Measurements from ENCODE around the gene ITGA11.
A peak's percentile ranks its signal among the peaks of the same experiment; 100 is the strongest.

Gene ITGA11

DNA sequence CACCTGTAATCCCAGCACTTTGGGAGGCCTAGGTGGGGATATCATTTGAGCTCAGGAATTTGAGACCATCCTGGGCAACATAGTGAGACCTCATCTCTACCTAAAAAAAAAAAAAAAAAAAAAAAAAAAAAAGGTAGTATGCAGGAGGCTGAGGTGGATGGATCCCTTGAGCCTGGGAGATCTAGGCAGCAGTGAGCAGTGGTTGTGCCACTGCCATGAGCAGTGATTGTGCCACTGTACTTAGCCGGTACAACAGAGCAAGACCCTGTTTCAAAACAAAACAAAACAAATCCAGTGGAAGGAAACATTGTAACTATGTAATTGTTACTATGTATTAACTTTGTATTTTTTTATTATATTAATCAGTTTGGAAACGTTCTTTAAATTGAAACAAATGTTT lies 148.6 kb downstream of the ITGA11 start:
- Histone ChIP-seq H3K27me3 (ENCODE audit: insufficient read depth, poor library complexity, severe bottlenecking) (no peaks in the 10 kb centered on the region), H3K4me3 (replicated peaks; ENCODE audit: insufficient read depth, low read length) (no peak overlapping the region), H3K27ac (replicated peaks) (no peak overlapping the region)
- no peak for DNase-seq (ENCODE audit: low read depth in 1 of 2, low spot score in 1 of 2)
- TF ChIP-seq, protein P1, sequence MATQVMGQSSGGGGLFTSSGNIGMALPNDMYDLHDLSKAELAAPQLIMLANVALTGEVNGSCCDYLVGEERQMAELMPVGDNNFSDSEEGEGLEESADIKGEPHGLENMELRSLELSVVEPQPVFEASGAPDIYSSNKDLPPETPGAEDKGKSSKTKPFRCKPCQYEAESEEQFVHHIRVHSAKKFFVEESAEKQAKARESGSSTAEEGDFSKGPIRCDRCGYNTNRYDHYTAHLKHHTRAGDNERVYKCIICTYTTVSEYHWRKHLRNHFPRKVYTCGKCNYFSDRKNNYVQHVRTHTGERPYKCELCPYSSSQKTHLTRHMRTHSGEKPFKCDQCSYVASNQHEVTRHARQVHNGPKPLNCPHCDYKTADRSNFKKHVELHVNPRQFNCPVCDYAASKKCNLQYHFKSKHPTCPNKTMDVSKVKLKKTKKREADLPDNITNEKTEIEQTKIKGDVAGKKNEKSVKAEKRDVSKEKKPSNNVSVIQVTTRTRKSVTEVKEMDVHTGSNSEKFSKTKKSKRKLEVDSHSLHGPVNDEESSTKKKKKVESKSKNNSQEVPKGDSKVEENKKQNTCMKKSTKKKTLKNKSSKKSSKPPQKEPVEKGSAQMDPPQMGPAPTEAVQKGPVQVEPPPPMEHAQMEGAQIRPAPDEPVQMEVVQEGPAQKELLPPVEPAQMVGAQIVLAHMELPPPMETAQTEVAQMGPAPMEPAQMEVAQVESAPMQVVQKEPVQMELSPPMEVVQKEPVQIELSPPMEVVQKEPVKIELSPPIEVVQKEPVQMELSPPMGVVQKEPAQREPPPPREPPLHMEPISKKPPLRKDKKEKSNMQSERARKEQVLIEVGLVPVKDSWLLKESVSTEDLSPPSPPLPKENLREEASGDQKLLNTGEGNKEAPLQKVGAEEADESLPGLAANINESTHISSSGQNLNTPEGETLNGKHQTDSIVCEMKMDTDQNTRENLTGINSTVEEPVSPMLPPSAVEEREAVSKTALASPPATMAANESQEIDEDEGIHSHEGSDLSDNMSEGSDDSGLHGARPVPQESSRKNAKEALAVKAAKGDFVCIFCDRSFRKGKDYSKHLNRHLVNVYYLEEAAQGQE (IDR thresholded peaks at IDR 0.05; ENCODE audit: insufficient replicate concordance, low read depth) = no peak
- TF ChIP-seq POLR2AphosphoS5 (IDR thresholded peaks at IDR 0.05; ENCODE audit: low read depth) = no peak
- no peak for TF ChIP-seq SPI1 (IDR thresholded peaks at IDR 0.05; ENCODE audit: borderline replicate concordance, low read depth)
- TF ChIP-seq, protein P2, sequence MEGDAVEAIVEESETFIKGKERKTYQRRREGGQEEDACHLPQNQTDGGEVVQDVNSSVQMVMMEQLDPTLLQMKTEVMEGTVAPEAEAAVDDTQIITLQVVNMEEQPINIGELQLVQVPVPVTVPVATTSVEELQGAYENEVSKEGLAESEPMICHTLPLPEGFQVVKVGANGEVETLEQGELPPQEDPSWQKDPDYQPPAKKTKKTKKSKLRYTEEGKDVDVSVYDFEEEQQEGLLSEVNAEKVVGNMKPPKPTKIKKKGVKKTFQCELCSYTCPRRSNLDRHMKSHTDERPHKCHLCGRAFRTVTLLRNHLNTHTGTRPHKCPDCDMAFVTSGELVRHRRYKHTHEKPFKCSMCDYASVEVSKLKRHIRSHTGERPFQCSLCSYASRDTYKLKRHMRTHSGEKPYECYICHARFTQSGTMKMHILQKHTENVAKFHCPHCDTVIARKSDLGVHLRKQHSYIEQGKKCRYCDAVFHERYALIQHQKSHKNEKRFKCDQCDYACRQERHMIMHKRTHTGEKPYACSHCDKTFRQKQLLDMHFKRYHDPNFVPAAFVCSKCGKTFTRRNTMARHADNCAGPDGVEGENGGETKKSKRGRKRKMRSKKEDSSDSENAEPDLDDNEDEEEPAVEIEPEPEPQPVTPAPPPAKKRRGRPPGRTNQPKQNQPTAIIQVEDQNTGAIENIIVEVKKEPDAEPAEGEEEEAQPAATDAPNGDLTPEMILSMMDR (IDR thresholded peaks at IDR 0.05; ENCODE audit: insufficient read depth, low read length) = no peak
- TF ChIP-seq GABPA (IDR thresholded peaks at IDR 0.05; ENCODE audit: low read depth) = no peak

DNA sequence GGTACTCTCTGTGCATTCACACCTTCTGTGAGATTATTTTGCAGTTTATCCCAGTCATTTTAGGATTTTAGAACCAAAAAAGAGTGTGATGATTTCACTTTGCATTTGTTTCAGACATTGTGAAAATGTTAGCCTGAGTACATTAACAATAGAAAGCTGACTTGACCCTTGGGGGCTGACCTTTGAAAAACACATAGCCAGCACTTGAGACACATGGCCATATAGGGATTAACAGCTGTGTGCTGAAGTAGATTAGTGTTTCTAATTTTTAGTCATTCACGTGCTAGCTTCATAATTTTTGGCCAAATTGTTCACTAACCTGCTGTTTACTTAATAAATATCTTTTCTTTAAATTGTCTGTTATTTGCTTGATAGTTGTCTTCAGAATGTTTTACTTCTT lies 151.0 kb downstream of the ITGA11 start:
- Histone ChIP-seq H3K27me3 (ENCODE audit: insufficient read depth, poor library complexity, severe bottlenecking) (no peaks in the 10 kb centered on the region), H3K27ac (replicated peaks) (peak overlapping the region; percentile 68), H3K4me3 (replicated peaks; ENCODE audit: insufficient read depth, low read length) (peak overlapping the region; percentile 97)
- TF ChIP-seq SPI1 (IDR thresholded peaks at IDR 0.05; ENCODE audit: borderline replicate concordance, low read depth) = no peak
- TF ChIP-seq, protein P1 (IDR thresholded peaks at IDR 0.05; ENCODE audit: insufficient replicate concordance, low read depth) = no peak
- TF ChIP-seq, protein P2 (IDR thresholded peaks at IDR 0.05; ENCODE audit: insufficient read depth, low read length) = no peak
- TF ChIP-seq GABPA (IDR thresholded peaks at IDR 0.05; ENCODE audit: low read depth) = no peak
- TF ChIP-seq POLR2AphosphoS5 (IDR thresholded peaks at IDR 0.05; ENCODE audit: low read depth) = no peak
- no peak for DNase-seq (ENCODE audit: low read depth in 1 of 2, low spot score in 1 of 2)

DNA sequence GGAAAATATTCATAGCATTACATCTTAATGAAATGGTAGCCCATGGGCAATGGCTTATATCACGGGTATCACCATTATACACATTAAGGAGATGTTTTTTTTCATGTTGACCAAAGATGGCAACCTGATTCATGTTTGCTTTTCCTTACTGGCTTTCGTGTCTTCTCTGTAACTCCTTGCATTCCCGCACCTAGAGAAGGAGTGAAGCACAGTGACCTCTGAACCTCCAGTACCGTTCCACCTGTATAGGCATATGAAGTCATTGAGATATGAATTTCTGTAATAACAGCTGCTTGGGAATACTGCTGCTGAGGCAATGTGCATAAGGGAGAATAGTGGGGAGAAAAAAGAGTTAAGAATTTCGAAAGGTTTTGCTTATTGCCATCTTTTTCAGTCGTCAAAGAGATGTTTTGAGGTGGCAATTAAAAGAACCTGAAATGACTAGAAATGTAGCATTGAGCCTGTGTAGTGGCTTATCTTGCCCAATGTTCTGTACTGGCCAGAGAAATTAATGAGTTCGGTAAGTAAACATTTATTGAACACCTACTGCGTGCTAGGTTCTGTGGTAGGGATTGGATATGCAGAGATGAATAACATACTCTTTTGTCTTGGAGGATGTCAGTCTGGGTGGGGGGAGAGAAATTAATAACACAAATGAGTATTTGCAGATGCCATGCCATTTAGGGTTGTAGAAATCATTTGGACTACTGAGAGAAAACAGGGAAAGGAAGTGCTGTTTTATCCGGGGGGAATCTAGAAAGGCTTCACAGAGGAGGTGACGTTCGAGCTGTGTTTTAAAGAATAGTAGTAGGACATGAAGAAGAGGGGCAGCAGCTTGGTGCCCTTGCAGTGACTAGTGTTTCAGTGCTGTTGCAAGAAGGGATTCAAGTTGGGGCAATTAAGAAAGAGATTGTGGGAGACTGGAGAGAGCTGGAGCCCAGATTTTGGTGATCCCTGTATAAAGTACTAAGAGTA lies 151.9 kb downstream of the ITGA11 start:
- Histone ChIP-seq H3K27me3 (ENCODE audit: insufficient read depth, poor library complexity, severe bottlenecking) (no peaks in the 10 kb centered on the region), H3K4me3 (replicated peaks; ENCODE audit: insufficient read depth, low read length) (peak overlapping the region; percentile 97), H3K27ac (replicated peaks) (peak overlapping the region; percentile 97; the same call in 1 of the 2 replicates)
- no peak for DNase-seq (ENCODE audit: low read depth in 1 of 2, low spot score in 1 of 2)
- no peak for TF ChIP-seq SPI1 (IDR thresholded peaks at IDR 0.05; ENCODE audit: borderline replicate concordance, low read depth)
- no peak for TF ChIP-seq GABPA (IDR thresholded peaks at IDR 0.05; ENCODE audit: low read depth)
- TF ChIP-seq POLR2AphosphoS5 (IDR thresholded peaks at IDR 0.05; ENCODE audit: low read depth) = no peak
- TF ChIP-seq, protein P2 (IDR thresholded peaks at IDR 0.05; ENCODE audit: insufficient read depth, low read length) = no peak
- TF ChIP-seq, protein P1 (IDR thresholded peaks at IDR 0.05; ENCODE audit: insufficient replicate concordance, low read depth) = no peak

All from HL-60 (cell line).